NCI-H2196 (cell line): ENCODE measurements around the gene MNAT1.
"Not testable (repeated sequence)": the region's sequence is repeated elsewhere in the genome, so short reads cannot be mapped to it uniquely, and the experiment has no call there.

Experiments used
- DNase-seq: peaks from one replicate; lab custom pipeline; 2025; ENCODE audit not compliant: unreplicated experiment; lab: John Stamatoyannopoulos, UW

MNAT1 gene

DNA sequence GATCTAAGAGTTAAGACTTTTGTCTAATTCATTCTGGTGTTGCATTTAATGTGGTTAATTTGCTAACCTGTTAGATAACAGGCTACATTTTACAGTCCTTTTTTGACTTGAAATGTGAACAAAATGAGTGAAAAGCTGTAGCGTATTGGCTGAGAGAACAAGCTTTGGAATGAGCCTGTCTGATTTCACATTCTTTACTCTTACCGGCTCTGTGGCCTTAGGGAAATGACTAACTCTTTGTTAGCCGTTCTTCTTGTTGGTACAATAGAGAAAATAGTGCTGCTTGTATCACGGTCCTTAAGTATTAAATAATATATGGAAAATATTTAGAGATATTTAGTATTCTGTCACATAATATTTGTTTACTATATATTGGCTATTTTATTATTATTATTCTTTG lies 1.9 kb downstream of the MNAT1 start:
- DNase-seq = no peak

DNA sequence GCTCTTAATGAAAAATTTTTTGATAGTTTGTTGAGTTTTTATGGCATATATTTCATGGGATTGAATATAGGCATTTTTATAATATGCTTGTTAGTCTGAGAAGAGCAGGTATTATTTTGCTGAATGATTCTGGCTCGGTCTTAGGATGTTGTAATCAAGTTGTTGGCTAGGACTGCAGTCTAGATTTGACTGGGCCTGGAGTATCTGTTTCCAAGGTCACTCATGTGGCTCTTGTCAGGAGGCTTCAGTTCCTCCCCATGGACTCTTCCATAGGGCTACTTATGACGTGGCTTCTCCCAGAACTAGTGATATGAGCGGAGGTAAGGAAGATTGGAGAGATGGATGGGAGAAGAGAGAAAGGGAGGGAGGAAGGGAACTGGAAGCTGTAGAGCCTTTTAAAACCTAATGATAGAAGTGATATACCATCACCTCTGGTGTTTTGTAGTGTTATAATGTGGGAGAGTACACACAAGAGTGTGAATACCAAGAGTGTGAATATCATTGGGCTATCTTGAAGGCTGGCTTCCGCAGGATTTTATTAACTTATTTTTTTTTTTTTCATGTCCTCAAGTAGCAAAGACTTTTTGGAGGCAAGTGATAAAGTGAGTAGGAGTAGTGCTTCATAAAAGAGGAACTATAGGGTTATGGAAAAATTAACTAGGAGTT lies 4.4 kb downstream of the MNAT1 start:
- DNase-seq = no peak

DNA sequence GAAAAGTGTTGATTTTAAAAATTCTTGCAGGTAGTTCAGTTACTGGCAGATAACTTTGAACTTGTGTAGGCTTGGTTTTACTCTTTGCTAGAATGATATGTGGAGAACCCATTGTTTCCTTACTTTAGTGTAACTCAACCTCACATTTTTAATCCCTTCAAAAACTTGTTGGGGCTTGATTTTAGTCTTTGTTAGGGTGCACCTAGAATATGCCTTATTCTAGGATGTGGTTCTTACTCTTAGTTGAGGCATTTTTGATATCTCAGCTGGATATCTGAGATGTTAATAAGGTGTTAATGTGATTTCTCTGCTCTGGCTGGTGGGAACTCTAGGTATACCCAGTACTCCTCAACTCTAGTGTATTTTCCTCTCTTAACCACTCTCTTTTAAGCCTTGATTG lies 10.0 kb downstream of the MNAT1 start:
- DNase-seq = no peak

DNA sequence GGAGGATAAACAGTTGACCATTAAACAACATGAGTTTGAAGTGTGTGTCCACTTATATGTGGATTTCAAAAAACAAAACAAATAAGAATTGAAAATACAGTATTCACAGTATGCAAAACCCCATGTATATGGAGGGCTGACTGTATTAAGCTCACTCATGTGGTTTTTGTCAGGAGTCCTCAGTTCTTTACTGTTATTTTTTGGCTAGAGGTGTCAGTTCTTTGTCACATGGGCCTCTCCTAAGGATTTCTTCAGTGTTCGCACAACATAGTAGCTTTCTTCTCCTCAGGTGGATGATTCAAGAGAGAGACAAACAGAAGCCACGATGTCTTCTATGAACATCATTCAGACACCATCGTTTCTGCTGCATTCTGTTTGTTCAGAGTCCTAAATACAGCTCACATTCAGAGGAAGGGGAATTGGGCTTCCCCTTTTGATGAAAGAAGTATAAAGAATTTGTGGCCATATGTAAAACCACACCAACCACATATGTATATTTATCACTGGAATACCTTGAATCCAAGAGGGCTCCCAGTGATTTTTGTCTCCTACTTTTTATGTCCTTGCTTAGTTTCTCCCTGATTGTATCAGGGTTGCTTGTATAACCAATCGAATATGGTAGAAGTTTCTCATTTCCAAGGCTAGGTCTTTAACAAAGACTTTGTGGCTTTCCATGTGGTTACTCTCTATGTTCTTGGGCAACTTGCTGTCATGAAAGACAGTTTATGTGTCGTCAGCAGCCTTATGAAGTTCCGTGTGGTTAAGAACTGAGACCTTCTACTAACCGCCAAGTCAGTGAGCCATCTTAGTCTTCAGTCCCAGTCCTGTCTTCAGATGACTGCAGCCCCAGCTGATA lies 18.9 kb downstream of the MNAT1 start:
- DNase-seq = no peak

DNA sequence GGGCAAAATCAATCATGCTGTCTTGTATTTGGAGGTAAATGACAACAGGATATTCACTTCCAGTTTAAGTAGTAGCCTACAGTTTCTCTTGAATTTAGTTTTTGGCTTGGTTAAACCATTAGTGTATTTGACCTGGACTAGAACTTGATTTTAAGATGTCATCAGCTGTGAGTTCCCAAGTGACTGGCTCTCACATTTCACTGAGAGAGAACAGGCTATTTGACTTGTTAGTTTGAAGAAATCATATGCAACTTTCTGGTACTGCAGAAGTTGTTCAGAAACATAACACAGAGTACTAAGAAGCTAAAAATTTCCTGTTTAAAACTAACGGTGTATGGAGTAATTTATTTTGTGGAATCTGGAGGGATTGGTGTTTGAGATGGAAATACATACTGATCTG lies 22.3 kb downstream of the MNAT1 start:
- peak; percentile 9 for DNase-seq

DNA sequence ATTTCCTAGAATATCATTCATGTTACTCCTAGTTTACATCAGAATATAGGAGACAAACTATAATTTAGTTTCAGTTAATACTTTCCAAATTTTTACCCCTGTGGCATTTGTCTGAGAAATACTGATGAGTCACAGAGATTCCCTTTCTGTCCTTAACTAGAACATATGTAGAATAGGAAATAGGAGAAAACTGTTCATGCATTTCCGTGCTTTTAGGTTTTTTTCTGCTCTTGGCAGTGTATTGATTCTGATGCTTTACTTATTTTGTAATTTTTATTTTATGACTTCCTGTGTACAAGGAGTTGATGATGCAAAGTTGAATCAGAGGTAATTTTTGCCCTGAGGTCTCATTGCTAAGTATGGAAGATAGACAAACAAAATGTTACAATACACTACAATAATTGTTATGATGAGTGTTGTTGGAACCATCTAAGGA lies 23.0 kb downstream of the MNAT1 start:
- no peak for DNase-seq

DNA sequence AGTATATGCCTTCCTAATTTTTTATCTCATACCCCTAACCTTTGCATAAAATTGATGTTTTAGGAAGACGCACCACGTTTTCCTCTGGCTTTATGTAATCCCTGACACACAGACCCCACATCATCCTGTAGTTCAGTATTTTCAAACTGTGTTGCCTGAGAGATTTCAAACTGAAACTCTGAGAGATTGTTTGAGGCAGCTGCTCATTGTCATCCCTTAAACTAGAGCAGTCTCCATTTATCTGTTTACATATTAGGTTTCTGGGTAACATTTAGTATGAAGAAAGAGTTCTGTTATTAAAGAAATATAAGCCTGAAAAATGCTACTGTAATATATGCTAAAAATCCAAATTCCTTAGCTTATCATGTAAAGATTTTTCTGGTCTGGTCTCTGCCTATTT lies 24.3 kb downstream of the MNAT1 start:
- DNase-seq = no peak

DNA sequence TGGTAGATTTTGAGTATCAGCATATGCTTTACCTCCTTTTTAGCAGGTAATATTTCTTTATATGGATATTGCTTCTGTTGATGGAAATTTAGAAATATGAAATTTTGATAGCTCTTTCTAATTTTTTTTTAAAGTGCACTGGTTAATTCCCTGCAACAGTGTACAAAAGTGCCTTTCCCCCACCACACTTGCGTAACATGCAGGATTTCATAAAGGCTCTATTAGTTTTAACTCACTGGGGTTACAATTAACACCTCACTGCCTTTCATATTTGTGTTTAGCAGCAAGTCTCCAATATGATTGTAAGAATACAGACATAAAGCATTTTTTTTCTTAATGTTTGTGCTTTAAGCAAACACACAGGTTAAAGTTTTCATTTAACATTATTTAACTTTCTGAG lies 25.6 kb downstream of the MNAT1 start:
- DNase-seq = no peak

DNA sequence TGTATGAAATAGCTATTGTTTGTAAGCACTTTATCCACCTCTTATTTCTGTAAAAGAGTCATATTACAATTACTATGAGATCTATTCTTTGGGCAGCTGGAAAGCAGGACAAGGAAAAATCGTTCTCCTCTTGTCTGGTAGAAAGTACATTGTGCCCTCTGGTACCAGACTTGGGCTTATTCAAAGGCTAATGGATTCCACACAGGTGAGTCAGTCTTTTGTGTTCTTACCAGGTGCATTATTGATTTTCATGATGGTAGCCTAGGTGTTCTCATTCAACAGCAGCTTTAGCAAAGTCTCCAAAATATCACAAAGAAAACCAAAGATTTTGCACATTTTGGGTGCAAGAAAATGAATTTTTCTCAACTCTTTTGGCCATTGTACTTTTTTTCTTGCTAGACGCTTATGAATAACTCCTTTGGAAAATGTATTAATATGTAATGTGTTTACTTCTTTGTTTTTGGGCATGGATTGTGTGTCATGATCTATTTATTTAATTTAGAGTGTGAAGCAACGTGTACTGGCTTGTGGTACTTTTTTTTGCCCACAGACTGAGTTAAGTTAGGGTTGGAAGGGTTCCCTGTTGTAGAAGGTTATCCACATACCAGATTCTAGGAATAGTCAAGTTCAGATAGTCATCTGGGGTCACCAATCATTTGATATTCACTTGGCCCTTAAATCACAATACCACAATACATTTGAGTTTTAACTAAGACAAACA lies 26.2 kb downstream of the MNAT1 start:
- peak; percentile 36 for DNase-seq

DNA sequence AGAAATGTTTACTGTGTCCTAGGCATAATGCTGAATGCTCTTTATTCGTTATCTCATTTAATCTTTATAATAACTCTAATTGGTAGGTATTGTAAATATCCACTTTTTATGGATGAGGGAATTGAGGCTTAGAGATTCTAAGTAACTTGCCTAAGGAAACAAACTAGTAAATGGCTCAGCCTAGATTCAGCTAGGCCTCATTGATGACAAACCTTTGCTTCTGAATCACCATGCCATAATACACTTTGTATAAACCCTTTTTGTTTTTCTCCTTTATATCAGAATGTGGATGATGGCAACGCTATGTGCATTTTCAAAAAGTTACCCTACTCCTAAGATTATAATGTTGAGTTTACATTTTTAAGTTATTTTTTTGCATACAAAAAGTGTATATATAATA lies 34.0 kb downstream of the MNAT1 start:
- no peak for DNase-seq

DNA sequence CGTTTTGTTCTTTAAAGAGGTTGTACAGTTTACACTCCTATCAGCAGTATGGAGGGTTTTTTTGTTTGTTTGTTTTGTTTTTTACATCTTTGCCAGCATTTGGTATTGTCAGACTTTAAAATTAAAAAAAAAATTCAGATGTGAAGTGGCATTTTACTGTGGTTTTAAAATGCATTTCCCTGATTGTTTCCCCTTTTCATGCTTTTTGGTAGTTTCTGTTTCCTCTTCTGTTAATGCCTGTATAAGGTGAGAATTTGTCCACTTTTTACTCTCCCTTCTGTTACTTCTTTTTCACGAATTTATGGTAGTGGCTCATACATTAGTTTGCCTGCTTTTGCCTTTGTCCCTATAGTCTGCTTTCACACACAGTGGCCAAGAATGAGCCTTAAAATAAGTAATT lies 36.6 kb downstream of the MNAT1 start:
- DNase-seq = no peak

DNA sequence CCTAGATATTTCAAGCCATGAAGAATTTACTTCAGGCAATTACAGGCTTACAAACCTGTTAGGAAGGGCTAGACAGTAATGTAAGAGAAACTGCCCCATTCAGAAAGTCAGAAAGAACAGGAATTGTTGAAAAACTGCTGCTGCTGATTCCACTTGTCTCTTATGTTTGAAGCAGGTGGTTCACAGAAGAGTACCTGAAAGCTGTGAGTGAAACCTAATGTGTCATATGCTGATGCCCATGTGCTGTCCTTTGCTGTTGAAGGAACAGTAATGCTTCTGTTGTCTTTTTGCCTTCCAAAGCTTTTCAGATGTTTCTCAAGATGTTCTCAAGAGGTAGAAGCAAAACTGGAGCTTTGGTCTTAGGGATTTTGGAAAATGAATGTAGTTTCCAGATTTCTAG lies 39.0 kb downstream of the MNAT1 start:
- no peak for DNase-seq

DNA sequence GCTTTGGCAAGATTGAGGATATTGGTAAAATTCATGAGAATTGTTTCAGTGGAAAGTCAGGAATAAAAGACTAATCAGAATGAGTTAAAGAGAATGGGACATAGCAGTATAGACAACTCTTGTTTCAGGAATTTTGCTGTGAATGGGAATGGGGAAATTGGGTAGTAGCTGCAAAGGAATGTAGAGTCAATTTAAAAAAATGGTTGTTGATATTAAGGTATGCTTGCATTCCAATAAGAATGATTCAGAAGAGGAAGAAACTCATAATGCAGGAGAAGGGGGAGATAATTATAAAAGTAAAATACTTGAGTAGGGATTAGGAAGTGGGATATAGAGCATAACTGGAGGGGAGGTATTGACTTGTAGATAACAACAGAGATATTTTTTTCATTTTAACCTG lies 40.7 kb downstream of the MNAT1 start:
- DNase-seq = no peak

DNA sequence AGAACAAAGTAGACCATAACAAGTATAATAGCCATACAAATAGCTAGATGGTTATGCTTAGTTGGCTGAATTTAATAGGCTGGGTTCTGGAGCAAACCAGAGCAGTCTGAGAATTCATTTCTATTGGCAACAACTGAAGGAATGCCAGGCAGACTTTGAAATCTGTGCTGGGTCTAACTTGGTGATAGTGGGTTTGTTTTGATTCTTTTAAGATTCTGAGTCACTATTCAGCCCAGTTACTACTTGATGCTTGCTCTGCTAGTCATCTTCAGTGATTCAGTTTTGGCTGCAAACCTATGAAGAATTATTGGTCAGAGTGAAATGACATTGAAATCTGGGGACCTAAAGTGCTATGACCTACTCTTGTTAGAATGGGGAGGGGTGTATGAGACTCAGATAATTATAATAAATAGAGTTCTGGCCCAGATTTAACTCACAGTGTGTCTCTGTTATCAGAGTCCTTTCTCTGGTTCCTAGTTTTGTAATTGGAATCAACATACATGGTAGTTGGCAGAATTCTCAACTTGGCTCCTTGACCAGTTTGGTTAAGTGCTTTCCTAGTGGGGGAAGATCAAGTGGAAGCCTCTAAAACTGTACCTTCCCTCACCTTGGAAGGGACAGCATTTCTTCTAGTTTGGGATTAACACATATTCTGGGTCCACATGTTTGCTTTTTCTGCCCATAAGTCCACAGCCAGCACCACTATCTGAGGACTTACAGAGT lies 43.5 kb downstream of the MNAT1 start:
- DNase-seq = no peak

DNA sequence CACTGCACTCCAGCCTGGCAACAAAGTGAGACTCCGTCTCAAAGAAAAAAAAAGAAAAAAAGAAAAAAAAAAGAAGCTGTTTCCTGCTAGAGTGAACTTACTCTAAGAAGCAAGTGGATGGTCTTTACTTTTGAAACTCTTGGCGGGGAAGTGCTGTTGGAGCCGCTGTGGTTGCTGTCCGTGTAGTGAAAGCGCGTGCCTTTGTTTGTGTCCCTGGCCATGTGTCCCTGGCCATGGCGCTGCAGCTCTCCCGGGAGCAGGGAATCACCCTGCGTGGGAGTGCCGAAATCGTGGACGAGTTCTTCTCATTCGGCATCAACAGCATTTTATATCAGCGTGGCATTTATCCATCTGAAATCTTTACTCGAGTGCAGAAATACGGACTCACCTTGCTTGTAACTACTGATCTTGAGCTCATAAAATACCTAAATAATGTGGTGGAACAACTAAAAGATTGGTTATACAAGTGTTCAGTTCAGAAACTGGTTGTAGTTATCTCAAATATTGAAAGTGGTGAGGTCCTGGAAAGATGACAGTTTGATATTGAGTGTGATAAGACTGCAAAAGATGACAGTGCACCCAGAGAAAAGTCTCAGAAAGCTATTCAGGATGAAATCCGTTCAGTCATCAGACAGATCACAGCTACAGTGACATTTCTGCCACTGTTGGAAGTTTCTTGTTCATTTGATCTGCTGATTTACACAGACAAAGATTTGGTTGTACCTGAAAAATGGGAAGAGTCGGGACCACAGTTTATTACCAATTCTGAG lies 45.4 kb downstream of the MNAT1 start:
- DNase-seq = not testable (repeated sequence)

DNA sequence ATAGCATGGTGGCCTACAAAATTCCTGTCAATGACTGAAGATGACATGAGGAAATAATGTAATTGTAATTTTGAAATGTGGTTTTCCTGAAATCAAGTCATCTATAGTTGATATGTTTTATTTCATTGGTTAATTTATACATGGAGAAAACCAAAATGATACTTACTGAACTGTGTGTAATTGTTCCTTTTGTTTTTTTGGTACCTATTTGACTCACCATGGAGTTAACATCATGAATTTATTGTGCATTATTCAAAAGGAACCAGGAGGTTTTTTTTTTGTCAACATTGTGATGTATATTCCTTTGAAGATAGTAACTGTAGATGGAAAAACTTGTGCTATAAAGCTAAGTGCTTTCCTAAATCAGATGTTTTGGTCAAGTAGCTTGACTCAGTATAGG lies 46.0 kb downstream of the MNAT1 start:
- not testable (repeated sequence) for DNase-seq

DNA sequence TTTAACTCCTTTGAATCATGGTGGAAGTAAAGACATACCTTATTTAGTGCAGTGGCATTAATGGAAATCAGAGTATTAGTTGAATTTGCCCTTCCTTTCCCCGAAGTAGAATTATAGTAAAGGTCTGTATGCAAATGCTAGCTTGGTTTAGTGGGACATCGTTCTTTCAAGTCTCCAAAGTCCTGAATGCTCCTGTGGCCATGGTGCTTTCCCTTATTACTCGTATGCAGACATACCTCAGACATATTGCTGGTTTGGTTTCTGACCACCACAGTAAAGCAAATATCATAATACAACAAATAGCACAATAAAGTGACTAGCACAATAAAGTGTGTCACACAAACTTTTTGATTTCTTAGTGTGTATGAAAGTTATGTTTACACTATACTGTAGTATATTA lies 52.3 kb downstream of the MNAT1 start:
- DNase-seq = no peak

DNA sequence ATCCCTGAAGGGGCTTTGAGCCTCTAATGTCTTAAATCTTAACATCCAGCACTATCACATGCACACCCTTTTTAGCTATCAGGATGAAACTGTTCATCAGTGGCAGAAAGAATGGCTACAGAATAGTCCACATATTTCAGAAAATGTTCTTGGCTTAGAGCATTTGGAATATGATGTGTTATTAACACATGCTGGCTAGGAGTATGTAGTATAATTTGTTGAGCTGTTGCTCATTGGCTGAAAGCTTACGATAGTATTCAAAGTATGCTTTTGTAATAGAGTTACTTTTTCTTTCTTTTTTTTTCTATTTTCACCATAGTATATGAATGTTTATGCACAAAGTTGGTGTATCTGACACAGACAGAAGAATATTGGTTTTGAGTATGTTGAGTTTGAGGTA lies 55.1 kb downstream of the MNAT1 start:
- no peak for DNase-seq

DNA sequence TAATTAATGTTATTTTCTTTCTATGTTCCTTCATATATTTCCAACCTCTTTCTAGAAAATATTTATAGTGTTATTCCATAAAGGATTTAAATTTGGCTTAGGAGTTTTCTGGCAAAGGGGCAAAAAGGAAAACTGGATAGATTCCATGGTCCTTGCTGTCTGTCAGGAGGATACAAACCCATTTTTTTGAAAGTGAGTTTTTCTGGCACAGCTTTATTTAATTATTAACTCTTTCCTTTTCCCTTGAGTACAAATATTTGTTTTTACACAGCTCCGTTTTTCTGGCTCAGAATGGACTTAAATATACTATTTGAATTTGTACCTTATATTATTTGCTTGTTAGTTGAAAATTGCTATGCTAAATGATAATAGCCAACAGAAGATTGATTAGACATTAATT lies 56.3 kb downstream of the MNAT1 start:
- no peak for DNase-seq

DNA sequence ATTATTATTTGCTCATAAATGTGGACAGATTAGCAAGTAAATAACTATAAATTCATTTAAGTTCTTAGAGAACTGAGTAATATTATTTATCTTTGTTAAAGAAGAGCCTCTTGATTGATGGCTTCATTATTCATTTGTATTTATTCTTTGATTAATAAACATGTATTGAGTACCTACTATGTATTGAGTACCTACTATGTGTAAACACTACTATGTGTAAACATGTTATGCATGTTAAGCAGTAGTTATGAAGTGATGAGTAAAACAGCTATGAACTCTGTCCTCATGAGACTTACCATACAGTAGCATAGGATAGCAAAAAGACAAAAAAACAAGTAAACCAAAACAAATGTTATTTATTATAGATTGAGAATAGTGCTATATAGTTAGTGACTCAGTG lies 61.9 kb downstream of the MNAT1 start:
- DNase-seq = no peak

DNA sequence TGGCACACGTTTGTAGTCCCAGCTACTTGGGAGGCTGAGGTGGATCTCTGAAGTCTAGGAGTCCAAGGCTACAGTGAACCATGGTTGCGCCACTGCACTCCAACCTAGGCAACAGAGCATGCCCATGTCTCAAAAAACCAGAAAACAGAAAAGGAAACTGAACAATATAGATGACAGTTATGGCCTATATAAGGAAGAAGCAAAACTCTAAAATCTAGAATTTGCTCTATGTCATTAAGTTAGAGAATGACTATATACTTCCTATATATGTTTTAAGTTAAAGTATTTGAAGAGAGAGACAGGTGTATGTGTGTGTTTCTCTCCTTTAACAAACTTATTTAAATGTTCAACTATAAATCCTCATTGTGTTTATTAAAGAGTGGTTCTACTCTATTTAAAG lies 65.8 kb downstream of the MNAT1 start:
- DNase-seq = no peak
